ENCODE data around the gene GRM8. TPM values are rescaled to one million over a fixed set of nuclear protein-coding genes. Genes with fewer than 3 reads are reported as not detected.

The GRM8 gene
- total and polyA plus RNA-seq, 2 donors from 2014 or later: 3.2 TPM; not detected in 1

DNA sequence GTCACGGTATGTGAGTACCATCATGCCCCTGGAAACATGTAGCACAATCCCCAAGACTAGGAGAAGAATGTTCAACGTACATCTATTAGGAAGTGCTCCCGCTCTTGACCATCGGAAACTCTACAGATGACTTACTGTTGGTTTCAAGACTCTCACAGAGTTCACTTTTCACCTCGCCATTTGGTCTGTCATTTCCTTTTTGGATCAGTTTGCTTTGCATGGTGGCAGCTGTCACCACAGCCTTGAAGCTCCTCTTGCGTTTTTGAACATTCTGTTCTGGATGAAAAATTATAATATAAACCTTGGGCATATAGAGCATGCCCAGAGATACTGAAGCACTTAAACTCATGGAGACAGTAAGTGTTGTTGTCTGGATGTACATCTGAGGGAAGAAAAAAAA lies 806.8 kb downstream of the GRM8 start:
- H3K4me3 ChIP-seq (ENCODE audit: low read length in 3 of 3): no peak overlapping the region
- H3K27me3 ChIP-seq (ENCODE audit: control insufficient read depth, insufficient read depth, low read length): no peaks in the 10 kb centered on the region
- FAIRE-seq (no peak), DNase-seq (no peak)
- H3K9me3 ChIP-seq (ENCODE audit: control insufficient read depth in 2 of 3, insufficient read depth in 1 of 3, low read length in 3 of 3): no peaks in the 10 kb centered on the region
- TF ChIP-seq, protein P1, sequence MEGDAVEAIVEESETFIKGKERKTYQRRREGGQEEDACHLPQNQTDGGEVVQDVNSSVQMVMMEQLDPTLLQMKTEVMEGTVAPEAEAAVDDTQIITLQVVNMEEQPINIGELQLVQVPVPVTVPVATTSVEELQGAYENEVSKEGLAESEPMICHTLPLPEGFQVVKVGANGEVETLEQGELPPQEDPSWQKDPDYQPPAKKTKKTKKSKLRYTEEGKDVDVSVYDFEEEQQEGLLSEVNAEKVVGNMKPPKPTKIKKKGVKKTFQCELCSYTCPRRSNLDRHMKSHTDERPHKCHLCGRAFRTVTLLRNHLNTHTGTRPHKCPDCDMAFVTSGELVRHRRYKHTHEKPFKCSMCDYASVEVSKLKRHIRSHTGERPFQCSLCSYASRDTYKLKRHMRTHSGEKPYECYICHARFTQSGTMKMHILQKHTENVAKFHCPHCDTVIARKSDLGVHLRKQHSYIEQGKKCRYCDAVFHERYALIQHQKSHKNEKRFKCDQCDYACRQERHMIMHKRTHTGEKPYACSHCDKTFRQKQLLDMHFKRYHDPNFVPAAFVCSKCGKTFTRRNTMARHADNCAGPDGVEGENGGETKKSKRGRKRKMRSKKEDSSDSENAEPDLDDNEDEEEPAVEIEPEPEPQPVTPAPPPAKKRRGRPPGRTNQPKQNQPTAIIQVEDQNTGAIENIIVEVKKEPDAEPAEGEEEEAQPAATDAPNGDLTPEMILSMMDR (IDR thresholded peaks at IDR 0.05; ENCODE audit: borderline replicate concordance, extremely low read depth, insufficient read depth): no peak
- H3K27ac ChIP-seq (ENCODE audit: low read depth in 2 of 2, low read length in 2 of 2): no peak overlapping the region
- no peak overlapping the region for H3K9ac ChIP-seq (ENCODE audit: low read length in 3 of 3)
- H3K4me1 ChIP-seq (ENCODE audit: control insufficient read depth in 2 of 3, insufficient read depth in 2 of 3, low read depth in 1 of 3, low read length in 3 of 3): no peaks in the 10 kb centered on the region
- H3K36me3 ChIP-seq (ENCODE audit: control insufficient read depth in 2 of 3, insufficient read depth in 3 of 3, low read length in 3 of 3): no peaks in the 10 kb centered on the region
- intact Hi-C loops (cut with DNase I): no loop called here

DNA sequence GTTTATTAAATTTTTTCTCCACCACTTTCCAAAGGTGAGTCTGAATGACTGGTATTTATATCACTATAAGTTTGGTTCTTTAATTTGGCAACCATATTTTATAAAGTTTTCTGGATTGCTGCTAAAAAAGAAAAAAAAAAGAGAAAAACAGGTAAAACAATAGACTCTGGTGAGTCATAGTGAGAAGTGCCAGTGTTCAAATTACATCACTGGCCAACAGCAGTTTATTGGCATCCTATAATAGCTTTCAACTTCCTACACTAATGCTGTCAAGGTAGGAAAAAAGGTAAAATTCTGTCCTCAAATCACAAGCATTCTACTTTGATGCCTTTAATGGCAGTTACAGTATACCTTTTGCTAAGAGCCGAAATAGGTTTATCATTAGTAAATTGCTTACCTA lies 808.8 kb downstream of the GRM8 start:
- no peaks in the 10 kb centered on the region for H3K4me1 ChIP-seq (ENCODE audit: control insufficient read depth in 2 of 3, insufficient read depth in 2 of 3, low read depth in 1 of 3, low read length in 3 of 3)
- no peak for FAIRE-seq
- H3K9me3 ChIP-seq (ENCODE audit: control insufficient read depth in 2 of 3, insufficient read depth in 1 of 3, low read length in 3 of 3): no peaks in the 10 kb centered on the region
- TF ChIP-seq, protein P1 (IDR thresholded peaks at IDR 0.05; ENCODE audit: borderline replicate concordance, extremely low read depth, insufficient read depth): no peak
- no peak overlapping the region for H3K27ac ChIP-seq (ENCODE audit: low read depth in 2 of 2, low read length in 2 of 2)
- H3K4me3 ChIP-seq (ENCODE audit: low read length in 3 of 3): no peak overlapping the region
- no peak overlapping the region for H3K9ac ChIP-seq (ENCODE audit: low read length in 3 of 3)
- H3K27me3 ChIP-seq (ENCODE audit: control insufficient read depth, insufficient read depth, low read length): no peaks in the 10 kb centered on the region
- no peak for DNase-seq
- intact Hi-C loops (cut with DNase I): no loop called here
- H3K36me3 ChIP-seq (ENCODE audit: control insufficient read depth in 2 of 3, insufficient read depth in 3 of 3, low read length in 3 of 3): no peaks in the 10 kb centered on the region

DNA sequence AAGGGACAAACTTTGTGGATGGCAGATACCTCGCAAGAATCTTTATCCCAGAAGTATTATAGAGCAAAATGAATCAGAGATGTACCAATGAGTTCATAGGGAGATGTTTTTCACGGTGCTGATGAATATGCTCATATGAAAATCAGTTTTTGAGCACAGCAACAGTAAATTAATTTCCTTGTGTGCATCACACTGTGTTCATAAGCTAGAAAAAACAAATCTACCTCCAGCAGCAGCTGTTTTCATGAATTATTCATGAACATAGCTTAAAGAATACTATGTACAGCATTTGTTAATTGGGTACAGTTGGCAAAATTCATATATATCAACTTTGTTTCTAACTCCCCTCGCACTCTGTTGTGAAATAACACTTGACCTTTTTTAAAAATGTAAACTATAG lies 809.8 kb downstream of the GRM8 start:
- DNase-seq: no peak
- Histone ChIP-seq H3K9me3 (ENCODE audit: control insufficient read depth in 2 of 3, insufficient read depth in 1 of 3, low read length in 3 of 3) (no peaks in the 10 kb centered on the region), H3K27me3 (ENCODE audit: control insufficient read depth, insufficient read depth, low read length) (no peaks in the 10 kb centered on the region), H3K4me1 (ENCODE audit: control insufficient read depth in 2 of 3, insufficient read depth in 2 of 3, low read depth in 1 of 3, low read length in 3 of 3) (no peaks in the 10 kb centered on the region), H3K27ac (ENCODE audit: low read depth in 2 of 2, low read length in 2 of 2) (no peak overlapping the region), H3K9ac (ENCODE audit: low read length in 3 of 3) (no peak overlapping the region), H3K4me3 (ENCODE audit: low read length in 3 of 3) (no peak overlapping the region), H3K36me3 (ENCODE audit: control insufficient read depth in 2 of 3, insufficient read depth in 3 of 3, low read length in 3 of 3) (no peaks in the 10 kb centered on the region)
- intact Hi-C loops (cut with DNase I): no loop called here
- FAIRE-seq: no peak
- TF ChIP-seq, protein P1 (IDR thresholded peaks at IDR 0.05; ENCODE audit: borderline replicate concordance, extremely low read depth, insufficient read depth): no peak

DNA sequence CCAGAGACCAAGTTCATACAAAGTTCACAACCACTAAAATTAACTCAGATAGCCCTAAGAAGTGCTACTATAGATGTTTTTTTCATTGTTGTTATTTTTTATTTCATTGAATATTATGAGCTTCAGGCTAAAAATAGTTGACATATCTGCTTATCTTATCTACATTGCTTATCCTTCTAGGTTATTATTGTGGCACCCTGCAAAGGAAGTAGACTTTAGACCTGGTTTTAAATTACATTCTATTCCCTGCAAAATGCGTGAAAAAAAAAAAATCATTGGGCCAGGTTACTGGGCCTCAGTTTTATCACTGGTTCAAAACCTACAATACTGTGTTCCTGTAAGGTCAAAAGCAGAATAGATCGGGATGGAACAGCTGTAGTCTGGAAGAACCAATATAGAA lies 811.0 kb downstream of the GRM8 start:
- intact Hi-C loops (cut with DNase I): no loop called here
- Histone ChIP-seq H3K27me3 (ENCODE audit: control insufficient read depth, insufficient read depth, low read length) (no peaks in the 10 kb centered on the region), H3K36me3 (ENCODE audit: control insufficient read depth in 2 of 3, insufficient read depth in 3 of 3, low read length in 3 of 3) (no peaks in the 10 kb centered on the region), H3K4me3 (ENCODE audit: low read length in 3 of 3) (no peak overlapping the region), H3K4me1 (ENCODE audit: control insufficient read depth in 2 of 3, insufficient read depth in 2 of 3, low read depth in 1 of 3, low read length in 3 of 3) (no peaks in the 10 kb centered on the region), H3K27ac (ENCODE audit: low read depth in 2 of 2, low read length in 2 of 2) (no peak overlapping the region), H3K9ac (ENCODE audit: low read length in 3 of 3) (no peak overlapping the region), H3K9me3 (ENCODE audit: control insufficient read depth in 2 of 3, insufficient read depth in 1 of 3, low read length in 3 of 3) (no peaks in the 10 kb centered on the region)
- TF ChIP-seq, protein P1 (IDR thresholded peaks at IDR 0.05; ENCODE audit: borderline replicate concordance, extremely low read depth, insufficient read depth): no peak
- DNase-seq: no peak
- FAIRE-seq: no peak

Data from kidney (tissue), 14 donors.